ENCODE measurements around the gene CDK2AP2.
"Not testable (repeated sequence)": the region's sequence is repeated elsewhere in the genome, so short reads cannot be mapped to it uniquely, and the experiment has no call there.

Gene CDK2AP2

GRCh38 chr11:67489885-67490726 is 17.9 kb downstream of the CDK2AP2 start:
- DNase-seq (ENCODE audit: low read depth, low spot score) = no peak

DNA sequence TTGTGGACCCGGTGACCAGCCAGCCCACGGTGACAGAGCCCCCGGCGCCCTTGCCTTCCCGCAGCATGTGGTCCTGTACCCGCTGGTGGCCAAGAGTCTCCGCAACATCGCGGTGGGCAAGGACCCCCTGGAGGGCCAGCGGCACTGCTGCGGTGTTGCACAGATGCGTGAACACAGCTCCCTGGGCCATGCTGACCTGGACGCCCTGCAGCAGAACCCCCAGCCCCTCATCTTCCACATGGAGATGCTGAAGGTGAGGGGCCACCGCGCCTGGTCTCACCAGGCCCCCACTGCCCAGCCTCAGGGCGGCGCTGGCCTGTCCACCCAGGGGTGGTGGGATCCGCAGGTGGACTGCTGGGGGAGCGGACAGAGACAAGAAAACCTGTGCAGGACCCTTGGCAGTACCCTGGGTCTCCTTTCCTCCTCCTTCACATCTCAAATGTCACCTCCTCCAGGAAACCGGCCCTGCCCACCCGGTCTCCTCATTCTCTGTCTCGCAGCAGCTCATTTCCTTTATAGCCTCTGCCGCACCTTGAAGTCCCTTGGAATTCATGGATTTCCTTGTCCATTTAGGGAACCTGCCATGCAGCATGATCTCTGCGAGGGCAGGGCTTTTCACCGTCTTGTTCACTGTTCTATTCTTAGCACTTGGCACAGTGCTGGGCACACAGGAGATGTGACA is 18.6 kb downstream of the CDK2AP2 start:
- DNase-seq (ENCODE audit: low read depth, low spot score) = no peak

- DNase-seq (ENCODE audit: low read depth, low spot score) = no peak
Measured at GRCh38 chr11:67486481-67487195, 21.3 kb downstream of the CDK2AP2 start.

GRCh38 chr11:67485873-67486361 is 22.0 kb downstream of the CDK2AP2 start:
- DNase-seq (ENCODE audit: low read depth, low spot score) = not testable (repeated sequence)

GRCh38 chr11:67484847-67485311 is 23.1 kb downstream of the CDK2AP2 start:
- peak; percentile 19 for DNase-seq (ENCODE audit: low read depth, low spot score)

DNA sequence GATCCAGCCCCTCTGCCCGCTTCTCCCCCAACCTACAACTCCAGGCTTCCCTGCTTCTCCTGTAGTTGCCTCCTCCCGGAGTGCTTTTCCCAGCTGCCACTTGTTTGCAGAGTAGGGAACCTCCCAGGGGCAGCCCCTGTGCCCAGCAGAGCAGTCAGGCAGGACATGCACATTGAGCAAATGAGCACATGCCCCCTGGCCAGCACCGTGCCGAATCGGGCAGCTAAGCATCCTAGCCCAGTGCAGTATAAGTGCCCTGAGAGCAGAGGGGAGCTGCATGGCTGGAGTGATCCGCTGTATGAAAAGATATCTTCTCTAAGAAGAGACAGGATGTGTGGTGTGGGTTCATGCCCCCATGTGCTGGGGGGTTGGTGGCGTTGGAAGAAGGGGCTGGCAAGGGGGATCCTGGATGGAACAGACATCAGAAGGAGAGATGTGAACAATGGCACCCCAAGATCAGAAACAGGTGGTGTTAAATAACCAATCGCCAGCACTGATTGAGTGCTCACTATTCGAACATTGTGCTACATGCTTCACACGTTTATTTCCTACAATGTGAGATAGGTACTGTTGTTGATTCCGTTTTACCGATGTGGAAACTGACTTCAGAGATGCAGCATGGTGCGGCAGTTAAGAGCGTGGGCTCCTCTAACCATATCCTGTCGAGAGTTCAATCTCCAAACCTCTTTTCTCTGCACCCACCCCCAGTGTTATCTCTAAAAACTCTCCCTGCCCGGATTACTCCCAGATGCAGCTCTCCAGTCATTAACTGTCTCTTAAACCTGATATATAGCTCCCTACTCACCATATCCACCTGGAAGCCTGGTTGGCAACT is 23.9 kb downstream of the CDK2AP2 start:
- DNase-seq (ENCODE audit: low read depth, low spot score) = no peak

- DNase-seq (ENCODE audit: low read depth, low spot score) = peak; percentile 95
Measured at GRCh38 chr11:67482827-67483798, 24.8 kb downstream of the CDK2AP2 start, which contains the start of gene AIP. AIP (plus strand) TSS chr11:67483026; CDS start chr11:67483159, 133 bp downstream.

- DNase-seq (ENCODE audit: low read depth, low spot score) = no peak
Measured at GRCh38 chr11:67482275-67482826, 25.6 kb downstream of the CDK2AP2 start.

DNA sequence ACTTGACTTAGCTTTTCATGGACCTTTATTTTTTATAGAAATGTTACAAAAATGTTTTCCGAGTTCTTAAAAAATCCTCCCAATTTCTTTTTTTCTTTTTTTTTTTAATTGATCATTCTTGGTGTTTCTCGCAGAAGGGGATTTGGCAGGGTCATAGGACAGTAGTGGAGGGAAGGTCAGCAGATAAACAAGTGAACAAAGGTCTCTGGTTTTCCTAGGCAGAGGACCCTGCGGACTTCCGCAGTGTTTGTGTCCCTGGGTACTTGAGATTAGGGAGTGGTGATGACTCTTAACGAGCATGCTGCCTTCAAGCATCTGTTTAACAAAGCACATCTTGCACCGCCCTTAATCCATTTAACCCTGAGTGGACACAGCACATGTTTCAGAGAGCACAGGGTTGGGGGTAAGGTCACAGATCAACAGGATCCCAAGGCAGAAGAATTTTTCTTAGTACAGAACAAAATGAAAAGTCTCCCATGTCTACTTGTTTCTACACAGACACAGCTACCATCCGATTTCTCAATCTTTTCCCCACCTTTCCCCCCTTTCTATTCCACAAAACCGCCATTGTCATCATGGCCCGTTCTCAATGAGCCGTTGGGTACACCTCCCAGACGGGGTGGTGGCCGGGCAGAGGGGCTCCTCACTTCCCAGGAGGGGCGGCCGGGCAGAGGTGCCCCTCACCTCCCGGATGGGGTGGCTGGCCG is 30.5 kb downstream of the CDK2AP2 start:
- not testable (repeated sequence) for DNase-seq (ENCODE audit: low read depth, low spot score)

DNA sequence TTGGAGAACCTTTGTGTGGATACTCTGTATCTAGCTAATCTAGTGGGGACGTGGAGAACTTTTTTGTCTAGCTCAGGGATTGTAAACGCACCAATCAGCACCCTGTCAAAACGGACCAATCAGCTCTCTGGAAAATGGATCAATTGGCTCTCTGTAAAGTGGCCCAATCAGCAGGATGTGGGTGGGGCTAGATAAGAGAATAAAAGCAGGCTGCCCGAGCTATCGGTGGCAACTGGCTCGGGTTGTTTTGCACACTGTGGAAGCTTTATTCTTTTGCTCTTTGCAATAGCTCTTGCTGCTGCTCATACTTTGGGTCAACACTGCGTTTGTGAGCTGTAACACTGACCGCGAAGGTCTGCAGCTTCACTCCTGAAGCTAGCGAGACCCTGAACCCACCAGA is 31.3 kb downstream of the CDK2AP2 start:
- not testable (repeated sequence) for DNase-seq (ENCODE audit: low read depth, low spot score)

GRCh38 chr11:67472882-67473281 is 35.1 kb downstream of the CDK2AP2 start:
- DNase-seq (ENCODE audit: low read depth, low spot score) = no peak

DNA sequence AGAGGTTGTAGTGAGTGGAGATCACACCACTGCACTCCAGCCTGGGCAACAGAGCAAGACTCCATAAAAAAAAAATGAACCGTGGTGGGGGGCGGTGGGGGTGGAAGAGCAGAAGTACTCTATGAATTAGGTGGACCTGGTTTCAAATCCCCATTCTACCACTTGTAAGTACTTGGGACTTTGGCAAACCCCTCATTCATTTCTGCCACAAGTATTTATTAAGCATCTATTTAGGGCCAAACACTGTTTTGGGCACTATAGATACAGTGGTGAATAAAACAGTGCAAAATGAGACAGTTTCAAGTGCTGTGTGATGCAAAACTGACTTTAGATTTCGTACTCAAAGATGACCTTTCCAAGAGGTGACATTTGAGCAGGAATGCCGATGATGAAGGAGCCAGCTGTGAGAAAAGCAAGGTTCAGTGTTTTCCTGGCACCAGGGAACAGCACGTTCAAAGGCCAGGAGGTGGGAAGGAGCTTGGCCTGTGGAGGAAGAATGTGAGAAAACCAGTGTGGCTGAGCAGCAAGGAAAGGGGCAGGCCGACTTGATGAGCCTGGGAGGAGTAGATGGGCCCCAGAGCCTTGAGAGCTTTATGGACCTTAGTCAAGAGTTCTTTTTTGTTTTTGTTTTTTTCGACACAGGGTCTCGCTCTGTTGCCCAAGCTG is 37.5 kb downstream of the CDK2AP2 start:
- DNase-seq (ENCODE audit: low read depth, low spot score) = no peak

DNA sequence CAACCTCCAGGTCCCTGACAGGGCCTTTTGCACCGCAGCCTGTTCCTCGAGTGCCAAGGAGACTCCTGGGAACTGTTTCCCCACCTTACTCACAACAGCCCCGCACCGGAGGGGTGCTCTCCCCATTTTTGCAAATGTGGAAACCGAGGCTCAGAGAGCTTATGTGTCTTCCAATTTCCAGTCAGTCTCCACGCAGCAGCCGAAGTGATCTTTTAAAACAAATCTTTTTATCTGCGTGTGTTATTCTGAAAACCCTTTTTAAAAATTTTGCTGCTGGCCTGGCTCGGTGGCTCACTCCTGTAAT is 38.5 kb downstream of the CDK2AP2 start:
- no peak for DNase-seq (ENCODE audit: low read depth, low spot score)

DNA sequence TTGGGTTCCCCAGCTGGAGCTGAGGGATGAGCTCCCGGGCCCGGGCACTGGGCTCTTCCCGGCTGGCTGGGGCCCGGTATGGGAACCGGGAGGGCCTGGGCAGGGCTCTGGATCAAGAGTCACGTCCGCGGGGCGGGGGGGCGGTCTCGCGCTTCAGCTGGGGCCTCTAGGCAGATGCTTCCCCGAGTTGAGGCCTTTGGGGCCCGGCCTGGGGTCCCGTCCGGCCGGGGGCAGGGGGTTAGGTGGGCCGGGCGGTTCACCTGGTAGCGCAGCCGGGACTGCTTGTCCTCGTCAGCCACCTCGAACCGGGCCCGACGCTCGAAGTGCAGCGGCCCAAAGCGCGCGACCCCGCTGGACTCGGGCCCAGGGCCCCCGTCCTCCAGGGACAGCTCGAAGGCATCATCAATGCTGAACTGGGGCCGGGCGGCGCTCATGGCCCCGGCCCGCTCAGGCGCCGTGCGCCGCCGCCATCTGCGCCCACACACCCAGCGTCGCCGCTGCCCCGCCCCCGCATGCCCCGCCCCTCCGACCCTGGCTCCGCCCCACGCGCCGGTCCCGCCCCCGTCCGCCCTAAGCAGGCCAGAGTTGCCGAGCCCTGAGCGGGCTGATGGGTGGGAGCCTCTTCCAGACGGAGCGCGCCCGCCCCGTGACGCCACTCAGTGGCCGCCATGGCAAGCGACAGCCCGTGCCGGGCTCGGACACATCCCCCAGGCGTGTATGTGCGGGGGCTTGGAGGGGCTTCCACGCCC is 39.0 kb downstream of the CDK2AP2 start, which contains the start of gene TMEM134:
TMEM134 (minus strand) TSS at position 493 of the 749 bp plus-strand sequence; CDS start at position 434, 59 bp downstream.
- peak; percentile 82 for DNase-seq (ENCODE audit: low read depth, low spot score)

GRCh38 chr11:67468456-67468758 is 39.6 kb downstream of the CDK2AP2 start:
- no peak for DNase-seq (ENCODE audit: low read depth, low spot score)

GRCh38 chr11:67468056-67468455 is 39.9 kb downstream of the CDK2AP2 start:
- no peak for DNase-seq (ENCODE audit: low read depth, low spot score)

DNA sequence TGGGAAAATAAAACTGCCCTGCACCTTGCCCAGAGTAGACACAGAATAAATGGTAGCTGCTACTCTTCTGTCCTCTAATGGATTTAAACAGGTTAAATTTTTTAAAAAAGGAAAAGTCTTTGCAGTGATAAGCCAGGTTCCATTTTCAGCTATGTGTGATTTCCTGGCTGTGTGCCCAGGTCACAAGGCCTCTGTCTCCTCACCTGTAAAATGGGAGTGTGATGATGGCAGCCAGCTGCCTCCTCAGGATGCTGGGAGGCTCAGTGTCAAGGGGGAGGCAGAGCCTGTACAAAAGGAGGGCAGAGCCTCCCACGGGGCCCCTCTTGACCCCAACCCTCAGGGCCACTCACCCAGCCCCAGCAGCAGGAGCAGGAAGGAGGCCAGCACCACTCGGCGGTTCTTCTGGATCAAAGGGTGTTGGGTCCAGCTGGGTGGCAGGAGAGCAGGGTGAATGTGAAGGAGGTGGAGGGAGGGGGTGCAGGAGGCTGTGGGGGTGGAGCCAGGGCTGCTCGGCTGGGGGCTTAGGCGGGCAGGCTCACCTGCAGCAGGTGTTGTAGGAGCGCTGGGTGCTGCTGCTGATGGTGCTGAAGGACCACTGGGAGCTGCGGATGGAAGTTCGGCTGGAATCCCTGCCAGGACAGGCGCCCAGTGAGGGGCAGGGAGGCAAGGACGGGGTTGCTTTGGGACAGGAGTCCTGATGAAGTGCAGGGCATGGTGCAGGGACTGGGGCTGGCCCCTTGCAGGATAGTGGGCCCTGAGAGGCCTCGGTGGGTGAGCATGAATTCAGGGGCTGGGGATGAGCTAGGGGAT is 40.8 kb downstream of the CDK2AP2 start:
- DNase-seq (ENCODE audit: low read depth, low spot score) = no peak
